ENCODE data around the gene RITA1. TPM values are rescaled to one million over a fixed set of nuclear protein-coding genes. Genes with fewer than 3 reads are reported as not detected.

The RITA1 gene
- total RNA-seq (16.2 and 17.9 TPM in 2 replicates), polyA plus RNA-seq (6.2 and 8.1 TPM in 2 replicates), polyA minus RNA-seq (18.1 and 21.0 TPM in 2 replicates)
- total RNA-seq (2013), result 15.4 TPM

- H3K4me1 ChIP-seq (ENCODE audit: control insufficient read depth in 2 of 2, insufficient read depth in 2 of 2, low read length in 2 of 2), result peaks cover 25 to 34% of the 10 kb centered on the region in 2 donors
- H4K20me1 ChIP-seq (ENCODE audit: control insufficient read depth, insufficient read depth, low read length, poor library complexity, severe bottlenecking), result peaks cover 35% of the 10 kb centered on the region
- intact Hi-C loops (cut with micrococcal nuclease), result loop anchor here (1.0 to 5.0 kb wide), 7 partner anchors 11 to 203 kb away; partner anchors contain the start of genes PLBD2, SLC8B1 and TPCN1
- peak; percentile 65 for ATAC-seq (ENCODE audit: low read depth)
- peak within 1 kb of the TSS; percentile 92 for H3K9ac ChIP-seq (ENCODE audit: low read length)
- ChIA-PET CTCF (interaction anchor here (0.8 to 3.3 kb wide), 12 partner anchors 10 to 285 kb away, joined by 3 to 15 read pairs (median 3); no protein-coding TSS in a partner anchor), POLR2A (interaction anchor here (0.5 to 1.8 kb wide), 10 partner anchors 10 to 328 kb away, joined by 3 to 10 read pairs (median 4); partner anchors contain the start of genes SLC8B1 and TPCN1)
- H2AFZ ChIP-seq (ENCODE audit: insufficient read depth, low read depth, low read length, poor library complexity, severe bottlenecking), result peak within 1 kb of the TSS; percentile 94
- H3K79me2 ChIP-seq (ENCODE audit: control insufficient read depth, insufficient read depth, low read length), result peaks cover 74% of the 10 kb centered on the region
- Mint-ChIP-seq H3K27ac (peak within 1 kb of the TSS; percentile 96), H3K9me3 (ENCODE audit: insufficient read depth) (no peaks in the 10 kb centered on the region), H3K27me3 (no peaks in the 10 kb centered on the region), H3K4me1 (peaks cover 38% of the 10 kb centered on the region), H3K4me3 (peak within 1 kb of the TSS; percentile 95)
- H3K36me3 ChIP-seq (replicated peaks in 1 of 2; ENCODE audit: control extremely low read depth in 1 of 2, control insufficient read depth in 1 of 2, extremely low read depth in 1 of 2, insufficient read depth in 2 of 2, low read length in 1 of 2), result peaks cover 3 to 21% of the 10 kb centered on the region in 2 experiments
- peak within 1 kb of the TSS; percentile 98 for H3K27ac ChIP-seq (ENCODE audit: low read length in 2 of 2)
- no peaks in the 10 kb centered on the region for H3K9me3 ChIP-seq (ENCODE audit: control extremely low read depth in 1 of 3, control insufficient read depth in 2 of 3, insufficient read depth in 1 of 3, low read length in 2 of 3)
- no peaks in the 10 kb centered on the region for H3K27me3 ChIP-seq (replicated peaks in 1 of 4; ENCODE audit: control extremely low read depth in 1 of 4, control insufficient read depth in 3 of 4, insufficient read depth in 4 of 4, low read length in 3 of 4)
- under 1% methylated on average over 89 of the region's 89 CpGs for WGBS (ENCODE audit: insufficient coverage)
- peak within 1 kb of the TSS; percentile 93 for H3K4me2 ChIP-seq (replicated peaks; ENCODE audit: low read depth, low read length, poor library complexity, severe bottlenecking)
- no peak for TF ChIP-seq EZH2 (IDR thresholded peaks at IDR 0.05; ENCODE audit: borderline replicate concordance, insufficient read depth, low read depth, low read length, poor library complexity, severe bottlenecking)
- TF ChIP-seq CTCF (IDR thresholded peaks at IDR 0.05), result no peak
- peak within 1 kb of the TSS; percentile 51 to 100 (median 94) for H3K4me3 ChIP-seq (ENCODE audit: control extremely low read depth in 1 of 5, extremely low read depth in 1 of 5, insufficient read depth in 1 of 5, low read depth in 2 of 5, low read length in 4 of 5)
- peak; percentile 94 for DNase-seq
Measured at GRCh38 chr12:113185180-113186032, at the start of gene RITA1, which contains the start of gene DDX54. Gene RITA1 (plus strand): TSS chr12:113185721. CDS start chr12:113186747, 1,026 bp downstream. Gene DDX54 (minus strand): TSS chr12:113185478. CDS start chr12:113185451, 27 bp downstream.
